ENCODE data around the gene ZKSCAN3.

ZKSCAN3 gene

GRCh38 chr6:28335564-28336283 is 14.0 kb upstream of the ZKSCAN3 start, which contains the start of gene ZSCAN31:
Gene ZSCAN31, minus strand, starts transcription at chr6:28336148. Its CDS starts 6,465 bp downstream, at chr6:28329683.
- no peak for TF ChIP-seq CTCF (IDR thresholded peaks at IDR 0.05; ENCODE audit: extremely low read depth, missing control alignments)

GRCh38 chr6:28336284-28337120 is 13.2 kb upstream of the ZKSCAN3 start:
- no peak for TF ChIP-seq CTCF (IDR thresholded peaks at IDR 0.05; ENCODE audit: extremely low read depth, missing control alignments)
- DNase-seq (ENCODE audit: low spot score), result peak; percentile 26

More at GRCh38 chr6:28335564-28336283, 14.0 kb upstream of the ZKSCAN3 start, which contains the start of gene ZSCAN31:
- DNase-seq (ENCODE audit: low spot score), result peak; percentile 79

- DNase-seq (ENCODE audit: low spot score), result no peak
- TF ChIP-seq CTCF (IDR thresholded peaks at IDR 0.05; ENCODE audit: extremely low read depth, missing control alignments), result no peak
Measured at GRCh38 chr6:28337121-28337520, 12.6 kb upstream of the ZKSCAN3 start.

- no peak for DNase-seq (ENCODE audit: low spot score)
- TF ChIP-seq CTCF (IDR thresholded peaks at IDR 0.05; ENCODE audit: extremely low read depth, missing control alignments), result no peak
Measured at GRCh38 chr6:28340310-28341095, 9.2 kb upstream of the ZKSCAN3 start.

GRCh38 chr6:28343898-28344677 is 5.7 kb upstream of the ZKSCAN3 start:
- DNase-seq (ENCODE audit: low spot score), result no peak
- no peak for TF ChIP-seq CTCF (IDR thresholded peaks at IDR 0.05; ENCODE audit: extremely low read depth, missing control alignments)

- TF ChIP-seq CTCF (IDR thresholded peaks at IDR 0.05; ENCODE audit: extremely low read depth, missing control alignments), result no peak
- DNase-seq (ENCODE audit: low spot score), result no peak
Measured at GRCh38 chr6:28345201-28345600, 4.5 kb upstream of the ZKSCAN3 start.
